Heart left ventricle (tissue), 13 donors: ENCODE results near the gene TBX20.
"Not testable (repeated sequence)": the region's sequence is repeated elsewhere in the genome, so short reads cannot be mapped to it uniquely, and the experiment has no call there.

Experiments
- POLR2A ChIP-seq, 2 donors: fragments of 450-650 bp; IDR thresholded peaks; one replicate each; pipeline ENCODE4 v1.6.1; 2017; ENCODE audit warnings: antibody characterized with exemption in 2 of 2, mild to moderate bottlenecking in 2 of 2, moderate library complexity in 2 of 2
- TF ChIP-seq, protein P1 (sequence below), 12 donors: fragments of 200-600 bp; sonication (generic) in 4 of 12; IDR thresholded peaks; one replicate each; pipeline versions ENCODE4 v1.5.0 to v1.8.0; 2018 to 2022; ENCODE audit warnings: antibody characterized with exemption in 12 of 12, mild to moderate bottlenecking in 5 of 12
- donor health status: ischemic (EF 13 %, LVEDD 7.1; RV severe dilation, severe dysfunction).
- donor health status: DM: no; HTN: yes; CAD: no.
- donor health status: DM: no; HTN: no; CAD: no.
- donor health status: ischemic (EF 25% LVEDD 6.9; RV normal size, moderate dysfunction).
- donor health status: ischemic (EF 25% LVEDD 5.7; RV mildly dilated, moderate dysfunction).
- donor health status: ischemic (EF 35%, LVEDD 5.7; RV mildly dilated, moderate dysfunction).
- donor health status: nonischemic (EF 11% LVEDD 7.7; RV severe dilation, severe dysfunction).
- donor health status: DM: yes; HTN: yes; CAD: no.
- donor health status: PGD.
- donor health status: ischemic (EF 29% LVEDD 5.4; RV normal size, mild dysfunction).
- donor health status: nonischemic (EF 23%, LVEDD 6.1; RV moderate dilation, normal function).

DNA sequence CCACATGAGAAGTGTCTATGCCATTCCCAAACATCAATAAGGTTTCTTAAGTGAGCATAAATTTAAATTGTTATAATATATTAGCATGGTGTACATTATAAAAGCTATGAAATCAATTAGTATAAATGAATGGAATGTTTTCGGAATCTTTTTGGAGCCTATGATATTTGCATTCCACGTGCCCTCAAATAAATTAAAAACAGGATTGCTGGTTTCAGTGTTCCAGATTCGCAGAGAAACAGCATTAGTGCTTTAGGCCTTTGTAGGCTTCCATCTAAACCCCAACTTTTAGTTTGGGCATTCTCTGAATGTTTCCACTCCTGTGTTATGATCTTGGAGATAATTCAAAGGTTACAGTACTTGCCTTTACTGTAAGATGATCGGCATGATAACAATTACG lies 15.4 kb downstream of the TBX20 start:
- TF ChIP-seq POLR2A (IDR thresholded peaks at IDR 0.05) = not testable (repeated sequence)
- TF ChIP-seq, protein P1, sequence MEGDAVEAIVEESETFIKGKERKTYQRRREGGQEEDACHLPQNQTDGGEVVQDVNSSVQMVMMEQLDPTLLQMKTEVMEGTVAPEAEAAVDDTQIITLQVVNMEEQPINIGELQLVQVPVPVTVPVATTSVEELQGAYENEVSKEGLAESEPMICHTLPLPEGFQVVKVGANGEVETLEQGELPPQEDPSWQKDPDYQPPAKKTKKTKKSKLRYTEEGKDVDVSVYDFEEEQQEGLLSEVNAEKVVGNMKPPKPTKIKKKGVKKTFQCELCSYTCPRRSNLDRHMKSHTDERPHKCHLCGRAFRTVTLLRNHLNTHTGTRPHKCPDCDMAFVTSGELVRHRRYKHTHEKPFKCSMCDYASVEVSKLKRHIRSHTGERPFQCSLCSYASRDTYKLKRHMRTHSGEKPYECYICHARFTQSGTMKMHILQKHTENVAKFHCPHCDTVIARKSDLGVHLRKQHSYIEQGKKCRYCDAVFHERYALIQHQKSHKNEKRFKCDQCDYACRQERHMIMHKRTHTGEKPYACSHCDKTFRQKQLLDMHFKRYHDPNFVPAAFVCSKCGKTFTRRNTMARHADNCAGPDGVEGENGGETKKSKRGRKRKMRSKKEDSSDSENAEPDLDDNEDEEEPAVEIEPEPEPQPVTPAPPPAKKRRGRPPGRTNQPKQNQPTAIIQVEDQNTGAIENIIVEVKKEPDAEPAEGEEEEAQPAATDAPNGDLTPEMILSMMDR (IDR thresholded peaks at IDR 0.05) = not testable (repeated sequence)
